Vagina (tissue), 2 donors: ENCODE data around the gene DENND4A.

Experiments
- POLR2A ChIP-seq, 2 donors: fragments of 450-650 bp; IDR thresholded peaks; one replicate each; pipeline ENCODE4 v1.6.1; 2017; ENCODE audit warnings: antibody characterized with exemption in 2 of 2, mild to moderate bottlenecking in 2 of 2, moderate library complexity in 2 of 2
- TF ChIP-seq, protein P1 (sequence below), 3 experiments: fragments of 450-650 bp in 2 of 3; fragments of 200-600 bp in 1 of 3; sonication (generic) in 1 of 3; IDR thresholded peaks; one replicate each; pipeline ENCODE4 v1.5.1; 2017 to 2019; ENCODE audit warnings: antibody characterized with exemption in 3 of 3, mild to moderate bottlenecking in 2 of 3, moderate library complexity in 2 of 3

- TF ChIP-seq, protein P1, sequence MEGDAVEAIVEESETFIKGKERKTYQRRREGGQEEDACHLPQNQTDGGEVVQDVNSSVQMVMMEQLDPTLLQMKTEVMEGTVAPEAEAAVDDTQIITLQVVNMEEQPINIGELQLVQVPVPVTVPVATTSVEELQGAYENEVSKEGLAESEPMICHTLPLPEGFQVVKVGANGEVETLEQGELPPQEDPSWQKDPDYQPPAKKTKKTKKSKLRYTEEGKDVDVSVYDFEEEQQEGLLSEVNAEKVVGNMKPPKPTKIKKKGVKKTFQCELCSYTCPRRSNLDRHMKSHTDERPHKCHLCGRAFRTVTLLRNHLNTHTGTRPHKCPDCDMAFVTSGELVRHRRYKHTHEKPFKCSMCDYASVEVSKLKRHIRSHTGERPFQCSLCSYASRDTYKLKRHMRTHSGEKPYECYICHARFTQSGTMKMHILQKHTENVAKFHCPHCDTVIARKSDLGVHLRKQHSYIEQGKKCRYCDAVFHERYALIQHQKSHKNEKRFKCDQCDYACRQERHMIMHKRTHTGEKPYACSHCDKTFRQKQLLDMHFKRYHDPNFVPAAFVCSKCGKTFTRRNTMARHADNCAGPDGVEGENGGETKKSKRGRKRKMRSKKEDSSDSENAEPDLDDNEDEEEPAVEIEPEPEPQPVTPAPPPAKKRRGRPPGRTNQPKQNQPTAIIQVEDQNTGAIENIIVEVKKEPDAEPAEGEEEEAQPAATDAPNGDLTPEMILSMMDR (IDR thresholded peaks at IDR 0.05), result no peak
- no peak for TF ChIP-seq POLR2A (IDR thresholded peaks at IDR 0.05)
Observed at GRCh38 chr15:65787260-65787659, 4.8 kb downstream of the DENND4A start.
